ENCODE measurements around the gene SLC19A1.

The SLC19A1 gene

GRCh38 chr21:45459171-45460010, 82.8 kb downstream of the SLC19A1 start:
- no peak for DNase-seq (ENCODE audit: low read depth)
- TF ChIP-seq CTCF (conservative IDR thresholded peaks at IDR 0.05; ENCODE audit: low read depth, low read length), result no peak
- H3K4me3 ChIP-seq (ENCODE audit: low read length), result no peak overlapping the region

DNA sequence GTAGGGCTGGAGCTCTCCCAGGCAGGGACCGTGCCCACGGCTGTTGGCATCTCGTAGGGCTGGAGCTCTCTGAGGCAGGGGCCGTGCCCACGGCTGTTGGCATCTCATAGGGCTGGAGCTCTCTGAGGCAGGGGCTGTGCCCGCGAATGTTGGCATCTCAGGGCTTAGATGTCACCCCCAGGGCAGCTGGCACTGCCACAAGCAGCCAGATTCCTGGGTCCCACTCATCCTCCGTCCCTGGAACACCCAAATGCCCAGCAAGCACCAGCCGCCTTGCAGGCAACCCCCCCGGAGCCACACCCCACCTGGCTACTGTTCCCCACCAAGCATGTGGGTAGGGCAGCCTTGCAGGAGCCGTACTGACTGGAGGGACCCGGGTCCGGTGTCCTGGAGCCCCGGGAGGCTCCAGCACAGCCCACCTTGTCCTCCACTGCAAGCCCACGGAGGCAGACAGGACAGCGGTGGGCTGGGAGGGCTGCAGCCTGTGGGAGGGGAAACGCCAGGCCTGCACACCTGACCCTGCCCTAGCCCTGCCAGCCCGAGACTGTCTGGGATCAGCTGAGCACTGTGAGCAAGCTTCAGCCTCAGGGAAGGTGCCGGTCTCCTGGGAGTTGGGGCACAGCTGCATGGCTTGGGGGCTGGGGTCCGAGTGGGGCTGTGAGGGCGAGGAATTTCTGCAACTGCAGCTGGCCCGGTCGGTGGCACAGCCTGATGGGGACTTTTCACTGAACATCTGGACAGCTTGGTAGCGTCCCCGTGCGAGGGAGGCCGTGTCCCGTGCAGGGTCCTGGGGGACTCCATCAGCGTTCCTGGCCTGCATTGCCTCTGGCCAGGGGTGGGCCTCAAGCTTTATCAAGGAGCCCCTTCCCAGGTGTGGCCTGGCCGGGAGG, 83.7 kb downstream of the SLC19A1 start:
- no peak for DNase-seq (ENCODE audit: low read depth)
- TF ChIP-seq CTCF (conservative IDR thresholded peaks at IDR 0.05; ENCODE audit: low read depth, low read length), result no peak
- H3K4me3 ChIP-seq (ENCODE audit: low read length), result no peak overlapping the region

- no peak for DNase-seq (ENCODE audit: low read depth)
- H3K4me3 ChIP-seq (ENCODE audit: low read length), result no peak overlapping the region
- TF ChIP-seq CTCF (conservative IDR thresholded peaks at IDR 0.05; ENCODE audit: low read depth, low read length), result no peak
These were observed 84.4 kb downstream of the SLC19A1 start for GRCh38 chr21:45457832-45458172.

- H3K4me3 ChIP-seq (ENCODE audit: low read length), result no peak overlapping the region
- no peak for DNase-seq (ENCODE audit: low read depth)
- TF ChIP-seq CTCF (conservative IDR thresholded peaks at IDR 0.05; ENCODE audit: low read depth, low read length), result no peak
These were observed 84.9 kb downstream of the SLC19A1 start for GRCh38 chr21:45457161-45457831.

DNA sequence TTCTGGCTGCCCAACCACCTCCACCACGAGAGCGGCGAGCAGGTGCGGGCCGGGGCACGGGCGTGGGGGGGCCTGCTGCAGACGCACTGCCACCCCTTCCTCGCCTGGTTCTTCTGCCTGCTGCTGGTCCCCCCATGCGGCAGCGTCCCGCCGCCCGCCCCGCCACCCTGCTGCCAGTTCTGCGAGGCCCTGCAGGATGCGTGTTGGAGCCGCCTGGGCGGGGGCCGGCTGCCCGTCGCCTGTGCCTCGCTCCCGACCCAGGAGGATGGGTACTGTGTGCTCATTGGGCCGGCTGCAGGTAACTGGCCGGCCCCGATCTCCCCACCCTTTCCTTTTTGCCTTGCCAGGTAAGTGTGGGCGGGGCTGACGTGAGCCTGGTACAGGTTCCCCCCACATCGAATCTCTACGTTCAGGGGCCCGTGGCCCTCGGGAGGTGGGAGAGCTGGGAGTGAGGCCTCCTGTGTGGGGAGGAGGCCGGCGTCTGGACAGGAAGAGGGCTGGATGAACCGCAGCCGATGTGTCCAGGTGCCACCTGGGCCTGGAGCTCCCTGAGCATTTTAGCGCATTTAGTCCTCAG, 85.6 kb downstream of the SLC19A1 start:
- no peak for TF ChIP-seq CTCF (conservative IDR thresholded peaks at IDR 0.05; ENCODE audit: low read depth, low read length)
- DNase-seq (ENCODE audit: low read depth), result no peak

DNA sequence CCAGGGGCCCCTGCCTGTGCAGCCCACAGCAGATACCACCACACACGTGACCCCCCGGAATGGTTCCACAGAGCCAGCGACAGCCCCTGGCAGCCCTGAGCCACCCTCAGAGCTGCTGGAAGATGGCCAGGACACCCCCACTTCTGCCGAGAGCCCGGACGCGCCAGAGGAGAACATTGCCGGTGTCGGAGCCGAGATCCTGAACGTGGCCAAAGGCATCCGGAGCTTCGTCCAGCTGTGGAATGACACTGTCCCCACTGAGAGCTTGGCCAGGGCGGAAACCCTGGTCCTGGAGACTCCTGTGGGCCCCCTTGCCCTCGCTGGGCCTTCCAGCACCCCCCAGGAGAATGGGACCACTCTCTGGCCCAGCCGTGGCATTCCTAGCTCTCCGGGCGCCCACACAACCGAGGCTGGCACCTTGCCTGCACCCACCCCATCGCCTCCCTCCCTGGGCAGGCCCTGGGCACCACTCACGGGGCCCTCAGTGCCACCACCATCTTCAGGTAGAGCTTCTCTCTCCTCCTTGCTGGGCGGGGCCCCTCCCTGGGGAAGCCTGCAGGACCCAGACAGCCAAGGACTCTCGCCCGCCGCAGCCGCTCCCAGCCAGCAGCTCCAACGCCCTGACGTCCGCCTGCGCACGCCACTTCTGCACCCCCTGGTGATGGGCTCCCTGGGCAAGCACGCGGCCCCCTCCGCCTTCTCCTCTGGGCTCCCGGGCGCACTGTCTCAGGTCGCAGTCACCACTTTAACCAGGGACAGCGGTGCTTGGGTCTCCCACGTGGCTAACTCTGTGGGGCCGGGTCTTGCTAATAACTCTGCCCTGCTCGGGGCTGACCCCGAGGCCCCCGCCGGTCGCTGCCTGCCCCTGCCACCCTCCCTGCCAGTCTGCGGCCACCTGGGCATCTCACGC, 86.3 kb downstream of the SLC19A1 start:
- no peak for TF ChIP-seq CTCF (conservative IDR thresholded peaks at IDR 0.05; ENCODE audit: low read depth, low read length)
- DNase-seq (ENCODE audit: low read depth), result no peak
- H3K4me3 ChIP-seq (ENCODE audit: low read length), result no peak overlapping the region

More for the DNA sequence above, 85.6 kb downstream of the SLC19A1 start:
- no peak overlapping the region for H3K4me3 ChIP-seq (ENCODE audit: low read length)

Measured in retinal pigment epithelial cell (primary cell).